ENCODE measurements around the gene CEP128.

The CEP128 gene

GRCh38 chr14:80664576-80664975 lies 277.0 kb downstream of the CEP128 start:
- DNase-seq (ENCODE audit: low spot score): no peak

GRCh38 chr14:80663541-80663940 lies 278.0 kb downstream of the CEP128 start:
- DNase-seq (ENCODE audit: low spot score): no peak

GRCh38 chr14:80659783-80660182 lies 281.8 kb downstream of the CEP128 start:
- no peak for DNase-seq (ENCODE audit: low spot score)

- no peak for DNase-seq (ENCODE audit: low spot score)
These were observed 282.8 kb downstream of the CEP128 start for GRCh38 chr14:80658733-80659132.

GRCh38 chr14:80658155-80658554 lies 283.4 kb downstream of the CEP128 start:
- DNase-seq (ENCODE audit: low spot score): no peak

- no peak for DNase-seq (ENCODE audit: low spot score)
These were observed 287.6 kb downstream of the CEP128 start for GRCh38 chr14:80653956-80654355.

- DNase-seq (ENCODE audit: low spot score): no peak
These were observed 295.7 kb downstream of the CEP128 start for GRCh38 chr14:80645667-80646413.

- DNase-seq (ENCODE audit: low spot score): no peak
These were observed 296.7 kb downstream of the CEP128 start for GRCh38 chr14:80644826-80645225.

GRCh38 chr14:80638620-80639515 lies 302.7 kb downstream of the CEP128 start:
- no peak for DNase-seq (ENCODE audit: low spot score)

GRCh38 chr14:80637756-80638619 lies 303.6 kb downstream of the CEP128 start:
- no peak for DNase-seq (ENCODE audit: low spot score)

- no peak for DNase-seq (ENCODE audit: low spot score)
These were observed 305.5 kb downstream of the CEP128 start for GRCh38 chr14:80636071-80636470.

- no peak for DNase-seq (ENCODE audit: low spot score)
These were observed 307.3 kb downstream of the CEP128 start for GRCh38 chr14:80634106-80634758.

GRCh38 chr14:80629606-80630005 lies 311.9 kb downstream of the CEP128 start:
- DNase-seq (ENCODE audit: low spot score): no peak

GRCh38 chr14:80628547-80628946 lies 313.0 kb downstream of the CEP128 start:
- no peak for DNase-seq (ENCODE audit: low spot score)

GRCh38 chr14:80627745-80628144 lies 313.8 kb downstream of the CEP128 start:
- DNase-seq (ENCODE audit: low spot score): no peak

- DNase-seq (ENCODE audit: low spot score): no peak
These were observed 317.0 kb downstream of the CEP128 start for GRCh38 chr14:80624581-80624980.

GRCh38 chr14:80621701-80622100 lies 319.8 kb downstream of the CEP128 start:
- DNase-seq (ENCODE audit: low spot score): no peak

- no peak for DNase-seq (ENCODE audit: low spot score)
These were observed 321.1 kb downstream of the CEP128 start for GRCh38 chr14:80620434-80620833.

- no peak for DNase-seq (ENCODE audit: low spot score)
These were observed 322.7 kb downstream of the CEP128 start for GRCh38 chr14:80618751-80619329.

GRCh38 chr14:80615831-80616230 lies 325.7 kb downstream of the CEP128 start:
- DNase-seq (ENCODE audit: low spot score): no peak

GRCh38 chr14:80609055-80609454 lies 332.5 kb downstream of the CEP128 start:
- DNase-seq (ENCODE audit: low spot score): no peak

Measured in iPS-NIHi11 (cell line).